ENCODE measurements around the gene CDC42EP5.

CDC42EP5 gene

DNA sequence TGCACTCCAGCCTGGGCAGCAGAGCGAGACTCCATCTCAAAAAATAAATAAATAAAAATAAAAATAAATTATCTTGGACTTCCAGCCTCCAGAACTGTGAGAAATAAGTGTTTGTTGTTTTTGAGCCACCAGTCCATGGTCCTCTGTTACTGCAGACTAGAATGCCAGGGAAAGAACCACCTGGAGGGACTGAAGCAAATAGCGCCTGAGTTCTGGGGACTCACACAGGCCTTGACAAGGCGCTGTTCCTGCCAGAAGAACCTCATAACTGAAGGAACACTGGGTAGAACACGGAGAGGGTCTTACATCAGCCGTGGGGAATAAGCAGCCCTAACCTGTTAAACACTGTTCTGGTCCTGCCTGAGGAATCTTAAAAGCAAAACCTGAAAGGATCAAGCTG lies 32.5 kb downstream of the CDC42EP5 start:
- Histone ChIP-seq H3K9me3 (ENCODE audit: low read length) (no peaks in the 10 kb centered on the region), H3K36me3 (ENCODE audit: insufficient read depth, low read length) (peaks cover 14% of the 10 kb centered on the region), H3K27me3 (ENCODE audit: insufficient read depth, low read length) (no peaks in the 10 kb centered on the region), H2AFZ (ENCODE audit: low read depth, low read length) (no peak overlapping the region), H3K4me3 (ENCODE audit: low read length) (no peak overlapping the region), H3K4me1 (ENCODE audit: insufficient read depth, low read length) (peaks cover 29% of the 10 kb centered on the region)

- Histone ChIP-seq H3K4me1 (ENCODE audit: insufficient read depth, low read length) (peaks cover 42% of the 10 kb centered on the region), H3K36me3 (ENCODE audit: insufficient read depth, low read length) (peaks cover 5% of the 10 kb centered on the region), H2AFZ (ENCODE audit: low read depth, low read length) (no peak overlapping the region), H3K4me3 (ENCODE audit: low read length) (no peak overlapping the region), H3K27me3 (ENCODE audit: insufficient read depth, low read length) (no peaks in the 10 kb centered on the region), H3K9me3 (ENCODE audit: low read length) (no peaks in the 10 kb centered on the region)
Observed at GRCh38 chr19:54439174-54439851, 33.8 kb downstream of the CDC42EP5 start.

- no peak overlapping the region for H3K4me3 ChIP-seq (ENCODE audit: low read length)
- H2AFZ ChIP-seq (ENCODE audit: low read depth, low read length) = no peak overlapping the region
- peaks cover 49% of the 10 kb centered on the region for H3K4me1 ChIP-seq (ENCODE audit: insufficient read depth, low read length)
- H3K36me3 ChIP-seq (ENCODE audit: insufficient read depth, low read length) = peaks cover 12% of the 10 kb centered on the region
- H3K9me3 ChIP-seq (ENCODE audit: low read length) = no peaks in the 10 kb centered on the region
- H3K27me3 ChIP-seq (ENCODE audit: insufficient read depth, low read length) = no peaks in the 10 kb centered on the region
Observed at GRCh38 chr19:54436628-54437252, 36.4 kb downstream of the CDC42EP5 start.

- Histone ChIP-seq H3K4me1 (ENCODE audit: insufficient read depth, low read length) (peaks cover 53% of the 10 kb centered on the region), H2AFZ (ENCODE audit: low read depth, low read length) (no peak overlapping the region), H3K36me3 (ENCODE audit: insufficient read depth, low read length) (peaks cover 18% of the 10 kb centered on the region), H3K4me3 (ENCODE audit: low read length) (no peak overlapping the region), H3K27me3 (ENCODE audit: insufficient read depth, low read length) (no peaks in the 10 kb centered on the region), H3K9me3 (ENCODE audit: low read length) (no peaks in the 10 kb centered on the region)
Observed at GRCh38 chr19:54436031-54436523, 37.0 kb downstream of the CDC42EP5 start.

- Histone ChIP-seq H2AFZ (ENCODE audit: low read depth, low read length) (no peak overlapping the region), H3K4me1 (ENCODE audit: insufficient read depth, low read length) (peaks cover 56% of the 10 kb centered on the region), H3K4me3 (ENCODE audit: low read length) (no peak overlapping the region), H3K9me3 (ENCODE audit: low read length) (no peaks in the 10 kb centered on the region), H3K36me3 (ENCODE audit: insufficient read depth, low read length) (peaks cover 19% of the 10 kb centered on the region), H3K27me3 (ENCODE audit: insufficient read depth, low read length) (no peaks in the 10 kb centered on the region)
Observed at GRCh38 chr19:54435551-54436016, 37.5 kb downstream of the CDC42EP5 start.

GRCh38 chr19:54434873-54435214 lies 38.3 kb downstream of the CDC42EP5 start:
- Histone ChIP-seq H2AFZ (ENCODE audit: low read depth, low read length) (no peak overlapping the region), H3K4me3 (ENCODE audit: low read length) (no peak overlapping the region), H3K9me3 (ENCODE audit: low read length) (no peaks in the 10 kb centered on the region), H3K27me3 (ENCODE audit: insufficient read depth, low read length) (no peaks in the 10 kb centered on the region), H3K4me1 (ENCODE audit: insufficient read depth, low read length) (peaks cover 64% of the 10 kb centered on the region), H3K36me3 (ENCODE audit: insufficient read depth, low read length) (peaks cover 19% of the 10 kb centered on the region)

DNA sequence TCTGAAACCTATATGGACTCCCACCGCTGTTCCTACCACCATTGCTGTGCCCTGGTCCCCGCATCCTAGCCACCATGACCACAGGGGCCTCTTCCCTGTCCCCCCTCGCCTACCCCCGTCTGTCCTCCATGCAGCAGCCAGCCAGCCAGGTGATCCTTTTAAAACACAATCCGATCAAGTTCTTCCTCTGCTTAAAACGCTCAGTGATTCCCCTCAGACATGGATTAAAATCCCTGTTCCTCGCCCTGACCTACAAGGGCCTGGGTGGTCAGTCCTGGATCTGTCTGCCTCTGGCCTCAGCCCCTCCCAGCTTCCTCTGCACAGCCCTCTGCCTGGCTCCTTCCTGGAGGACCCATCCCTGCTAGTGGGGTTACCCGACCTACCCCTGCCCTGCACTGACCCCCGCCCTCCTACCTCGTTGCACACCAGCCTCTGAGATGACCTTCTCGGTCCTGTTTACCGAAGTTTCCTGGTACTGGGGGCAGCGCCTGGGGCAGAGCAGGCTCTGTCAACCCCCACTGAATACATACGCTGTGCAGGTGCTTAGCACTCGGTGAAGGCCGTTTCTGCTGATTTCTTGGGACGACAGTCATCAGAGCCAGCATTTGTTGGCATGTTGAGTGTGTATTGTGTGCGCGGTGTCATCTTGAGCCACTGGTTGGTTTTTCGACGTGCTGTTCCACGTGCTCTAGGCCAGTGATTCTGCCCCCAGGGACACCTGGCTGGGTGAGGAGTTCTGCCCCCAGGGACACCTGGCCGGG lies 38.8 kb downstream of the CDC42EP5 start:
- Histone ChIP-seq H3K4me3 (ENCODE audit: low read length) (no peak overlapping the region), H3K4me1 (ENCODE audit: insufficient read depth, low read length) (peaks cover 62% of the 10 kb centered on the region), H3K9me3 (ENCODE audit: low read length) (no peaks in the 10 kb centered on the region), H3K36me3 (ENCODE audit: insufficient read depth, low read length) (peaks cover 19% of the 10 kb centered on the region), H2AFZ (ENCODE audit: low read depth, low read length) (no peak overlapping the region), H3K27me3 (ENCODE audit: insufficient read depth, low read length) (no peaks in the 10 kb centered on the region)

DNA sequence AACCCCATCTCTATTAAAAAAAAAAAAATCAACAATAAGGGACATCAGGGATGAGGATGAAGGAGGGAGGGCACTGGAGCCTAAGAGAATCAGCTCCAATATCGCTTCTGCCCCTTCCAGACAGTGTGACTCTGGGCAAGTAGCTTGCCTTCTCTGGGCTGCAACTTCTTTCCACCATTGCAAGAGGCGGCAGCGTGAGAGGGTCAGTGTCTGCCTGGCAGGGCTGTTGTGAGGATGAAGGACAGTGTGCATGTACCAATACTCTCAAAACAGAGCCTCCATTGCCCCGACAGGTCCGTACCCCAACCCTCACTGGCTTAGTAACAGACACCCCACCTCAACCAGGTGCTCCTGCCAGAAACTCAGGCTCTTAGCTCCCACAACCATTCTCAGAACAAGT lies 39.4 kb downstream of the CDC42EP5 start:
- Histone ChIP-seq H3K27me3 (ENCODE audit: insufficient read depth, low read length) (no peaks in the 10 kb centered on the region), H3K36me3 (ENCODE audit: insufficient read depth, low read length) (peaks cover 25% of the 10 kb centered on the region), H3K4me3 (ENCODE audit: low read length) (no peak overlapping the region), H3K9me3 (ENCODE audit: low read length) (no peaks in the 10 kb centered on the region), H2AFZ (ENCODE audit: low read depth, low read length) (no peak overlapping the region), H3K4me1 (ENCODE audit: insufficient read depth, low read length) (peaks cover 56% of the 10 kb centered on the region)

DNA sequence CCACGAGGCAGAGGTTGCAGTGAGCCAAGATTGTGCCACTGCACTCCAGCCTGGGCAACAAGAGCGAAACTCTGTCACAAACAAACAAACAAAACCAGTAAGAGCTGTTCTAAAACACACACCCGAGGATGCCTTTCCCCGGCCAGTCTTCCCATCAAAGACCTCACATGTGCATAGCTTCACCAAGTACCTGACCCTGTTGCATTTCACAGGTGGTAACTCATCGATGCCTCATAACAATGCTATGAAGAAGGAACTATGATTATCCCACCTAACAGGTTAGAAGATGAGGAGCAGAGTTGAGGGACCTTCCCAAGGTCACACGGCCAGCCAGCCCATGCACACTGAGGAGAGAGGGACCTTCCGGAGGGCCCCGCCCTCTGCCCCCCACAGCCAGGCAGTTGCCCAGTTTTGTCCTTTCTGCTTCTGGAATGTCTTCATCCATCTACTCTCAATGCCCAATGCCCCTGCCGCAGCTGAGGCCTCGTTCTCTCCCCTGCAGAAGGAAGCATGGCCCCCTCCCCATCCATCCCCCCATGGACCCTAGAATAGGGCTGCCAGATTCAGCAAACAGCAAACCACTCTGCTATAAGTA lies 40.9 kb downstream of the CDC42EP5 start:
- H3K27me3 ChIP-seq (ENCODE audit: insufficient read depth, low read length) = no peaks in the 10 kb centered on the region
- no peak overlapping the region for H3K4me3 ChIP-seq (ENCODE audit: low read length)
- H3K4me1 ChIP-seq (ENCODE audit: insufficient read depth, low read length) = peaks cover 52% of the 10 kb centered on the region
- no peak overlapping the region for H2AFZ ChIP-seq (ENCODE audit: low read depth, low read length)
- no peaks in the 10 kb centered on the region for H3K9me3 ChIP-seq (ENCODE audit: low read length)
- peaks cover 33% of the 10 kb centered on the region for H3K36me3 ChIP-seq (ENCODE audit: insufficient read depth, low read length)

- H3K9me3 ChIP-seq (ENCODE audit: low read length) = no peaks in the 10 kb centered on the region
- peaks cover 44% of the 10 kb centered on the region for H3K4me1 ChIP-seq (ENCODE audit: insufficient read depth, low read length)
- H3K4me3 ChIP-seq (ENCODE audit: low read length) = no peak overlapping the region
- H3K27me3 ChIP-seq (ENCODE audit: insufficient read depth, low read length) = no peaks in the 10 kb centered on the region
- H3K36me3 ChIP-seq (ENCODE audit: insufficient read depth, low read length) = peaks cover 38% of the 10 kb centered on the region
- no peak overlapping the region for H2AFZ ChIP-seq (ENCODE audit: low read depth, low read length)
Observed at GRCh38 chr19:54431255-54431838, 41.7 kb downstream of the CDC42EP5 start.

GRCh38 chr19:54430306-54431254 lies 42.5 kb downstream of the CDC42EP5 start:
- H3K27me3 ChIP-seq (ENCODE audit: insufficient read depth, low read length) = no peaks in the 10 kb centered on the region
- peaks cover 44% of the 10 kb centered on the region for H3K36me3 ChIP-seq (ENCODE audit: insufficient read depth, low read length)
- peaks cover 36% of the 10 kb centered on the region for H3K4me1 ChIP-seq (ENCODE audit: insufficient read depth, low read length)
- no peaks in the 10 kb centered on the region for H3K9me3 ChIP-seq (ENCODE audit: low read length)
- no peak overlapping the region for H2AFZ ChIP-seq (ENCODE audit: low read depth, low read length)
- H3K4me3 ChIP-seq (ENCODE audit: low read length) = no peak overlapping the region
